GM18870 (cell line): ENCODE data around the gene TTC12.
A peak's percentile ranks its signal among the peaks of the same experiment; 100 is the strongest.

ENCODE experiments used
- ATAC-seq: cut with Tn5 transposase; IDR thresholded peaks from one replicate; pipeline ENCODE4 v1.9.1; 2021; ENCODE audit warnings: moderate library complexity; ENCODE audit not compliant: unreplicated experiment

Gene TTC12, protein sequence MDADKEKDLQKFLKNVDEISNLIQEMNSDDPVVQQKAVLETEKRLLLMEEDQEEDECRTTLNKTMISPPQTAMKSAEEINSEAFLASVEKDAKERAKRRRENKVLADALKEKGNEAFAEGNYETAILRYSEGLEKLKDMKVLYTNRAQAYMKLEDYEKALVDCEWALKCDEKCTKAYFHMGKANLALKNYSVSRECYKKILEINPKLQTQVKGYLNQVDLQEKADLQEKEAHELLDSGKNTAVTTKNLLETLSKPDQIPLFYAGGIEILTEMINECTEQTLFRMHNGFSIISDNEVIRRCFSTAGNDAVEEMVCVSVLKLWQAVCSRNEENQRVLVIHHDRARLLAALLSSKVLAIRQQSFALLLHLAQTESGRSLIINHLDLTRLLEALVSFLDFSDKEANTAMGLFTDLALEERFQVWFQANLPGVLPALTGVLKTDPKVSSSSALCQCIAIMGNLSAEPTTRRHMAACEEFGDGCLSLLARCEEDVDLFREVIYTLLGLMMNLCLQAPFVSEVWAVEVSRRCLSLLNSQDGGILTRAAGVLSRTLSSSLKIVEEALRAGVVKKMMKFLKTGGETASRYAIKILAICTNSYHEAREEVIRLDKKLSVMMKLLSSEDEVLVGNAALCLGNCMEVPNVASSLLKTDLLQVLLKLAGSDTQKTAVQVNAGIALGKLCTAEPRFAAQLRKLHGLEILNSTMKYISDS

DNA sequence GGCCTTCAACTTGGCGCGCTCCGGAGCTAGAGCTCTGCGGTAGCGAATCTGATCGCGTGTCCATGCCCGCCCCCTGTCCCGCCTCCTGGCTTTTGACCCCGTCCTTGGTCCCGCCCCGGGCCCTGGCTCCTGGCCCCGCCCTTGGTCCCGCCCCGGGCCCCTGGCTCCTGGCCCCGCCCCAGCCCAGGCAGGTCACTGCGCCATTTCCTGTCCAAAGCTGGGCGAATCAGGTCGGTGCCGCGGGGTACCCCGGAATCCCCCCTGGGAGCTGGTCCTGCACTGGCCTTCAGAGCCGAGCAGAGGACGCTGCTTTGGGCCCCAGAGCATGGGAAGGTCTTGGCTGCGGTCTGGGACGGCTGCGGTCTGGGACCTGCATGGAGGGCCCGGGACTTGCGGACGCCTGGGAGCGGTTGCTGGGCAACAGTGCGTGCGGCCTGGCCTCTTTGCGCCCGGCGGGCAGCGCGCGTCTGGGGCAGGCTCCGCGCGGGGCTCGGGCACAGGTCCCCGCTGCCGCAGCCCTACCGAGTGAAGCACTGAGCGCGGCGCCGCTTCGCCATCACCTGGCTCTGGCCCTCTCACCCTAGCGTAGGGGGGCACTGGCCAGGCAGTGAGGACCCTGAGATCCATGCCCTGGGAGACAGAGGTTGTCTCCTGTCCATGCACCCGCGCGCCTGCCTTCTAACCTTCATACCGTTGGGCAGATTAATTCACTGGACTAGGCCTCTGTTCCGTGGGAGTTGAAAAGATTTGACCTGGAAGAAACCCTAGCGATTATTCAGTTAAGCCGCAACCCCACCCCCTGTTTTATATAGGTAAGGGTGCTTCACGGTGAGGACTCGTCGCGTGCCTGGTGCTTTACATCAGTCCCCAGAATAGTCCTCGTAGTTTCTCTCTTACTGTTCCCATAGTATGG is at the start of gene TTC12:
TTC12 (plus strand) TSS at position 195 of the 913 bp plus-strand sequence. CDS start 1,675 bp downstream, outside the sequence.
- peak; percentile 84 for ATAC-seq

DNA sequence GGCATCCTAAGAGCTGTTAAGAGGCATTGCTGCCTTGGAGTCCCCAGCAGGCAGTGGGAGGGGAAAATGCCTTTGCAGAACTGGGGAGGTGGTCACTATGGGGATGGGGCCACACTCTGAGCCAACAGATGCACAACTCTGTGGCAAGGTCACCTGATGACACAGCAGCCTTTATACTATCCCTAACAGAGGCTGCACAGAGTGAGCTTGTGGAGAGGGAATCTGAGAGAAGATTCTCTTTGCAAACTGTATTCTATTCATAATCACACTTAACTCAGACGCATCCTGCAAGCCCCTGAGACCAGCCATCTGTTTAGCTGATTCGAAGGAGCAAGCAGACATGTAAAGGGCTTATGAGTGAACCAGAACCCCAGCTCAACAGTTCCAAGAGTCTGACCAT is 49.0 kb upstream of the TTC12 start:
- no peak for ATAC-seq

DNA sequence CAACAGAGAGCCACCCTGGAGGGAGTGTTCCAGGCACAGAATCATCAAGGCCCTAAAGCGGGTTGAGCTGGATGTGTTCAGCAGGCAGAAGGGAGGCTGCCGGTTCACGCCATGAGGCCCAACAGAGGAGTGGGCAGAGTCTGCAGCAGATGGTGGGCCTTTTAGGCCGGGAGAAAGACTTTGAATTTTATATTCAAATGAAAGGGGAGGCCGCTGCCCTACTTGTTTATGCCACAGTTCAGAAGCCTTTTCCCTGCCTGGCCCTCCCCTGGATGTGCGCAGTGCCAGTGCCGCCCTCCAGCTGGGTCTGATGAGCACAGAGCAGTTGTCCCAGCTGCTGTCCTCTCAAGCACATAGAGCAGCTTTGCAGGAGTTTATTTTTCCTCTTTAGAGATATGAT is 46.9 kb upstream of the TTC12 start:
- ATAC-seq: no peak

DNA sequence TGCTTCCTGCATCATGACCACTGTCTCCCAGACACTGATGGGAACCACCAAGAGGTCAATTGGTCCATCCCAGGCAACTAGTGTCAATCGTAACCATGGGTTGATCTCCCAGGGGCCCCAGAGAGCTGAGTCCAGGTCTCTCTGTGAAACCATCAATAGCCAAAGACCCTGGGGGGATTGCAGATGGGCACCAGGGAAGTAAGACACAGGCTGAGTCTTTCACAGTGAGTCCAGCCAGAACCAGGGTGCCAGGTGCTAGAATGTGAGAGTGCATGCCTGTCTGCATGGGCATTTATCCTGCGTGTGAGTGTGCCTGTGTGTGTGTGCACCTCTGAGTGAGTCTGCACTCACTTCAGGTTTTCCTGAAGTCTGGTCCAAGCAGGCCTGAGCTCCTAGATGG is 45.3 kb upstream of the TTC12 start:
- ATAC-seq: no peak

DNA sequence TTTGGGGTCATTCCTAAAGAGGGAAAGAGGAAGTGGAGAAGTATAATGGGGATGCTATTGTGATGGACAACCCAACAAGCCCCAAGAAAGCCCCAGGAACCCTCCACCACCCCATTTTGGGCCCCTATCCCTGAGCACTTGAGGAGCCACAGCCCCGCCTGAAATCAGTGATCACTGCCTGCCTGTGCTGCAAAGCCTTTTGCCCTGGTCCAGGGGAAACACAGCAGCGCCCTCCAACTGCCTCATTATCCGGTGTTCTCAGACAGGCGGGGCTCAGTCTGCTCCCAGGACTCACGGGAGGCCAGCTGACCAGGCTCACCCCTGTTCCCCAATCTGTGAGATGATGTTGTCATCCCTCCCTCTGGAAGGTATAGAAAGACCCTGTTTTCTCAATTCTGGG is 44.7 kb upstream of the TTC12 start:
- no peak for ATAC-seq

DNA sequence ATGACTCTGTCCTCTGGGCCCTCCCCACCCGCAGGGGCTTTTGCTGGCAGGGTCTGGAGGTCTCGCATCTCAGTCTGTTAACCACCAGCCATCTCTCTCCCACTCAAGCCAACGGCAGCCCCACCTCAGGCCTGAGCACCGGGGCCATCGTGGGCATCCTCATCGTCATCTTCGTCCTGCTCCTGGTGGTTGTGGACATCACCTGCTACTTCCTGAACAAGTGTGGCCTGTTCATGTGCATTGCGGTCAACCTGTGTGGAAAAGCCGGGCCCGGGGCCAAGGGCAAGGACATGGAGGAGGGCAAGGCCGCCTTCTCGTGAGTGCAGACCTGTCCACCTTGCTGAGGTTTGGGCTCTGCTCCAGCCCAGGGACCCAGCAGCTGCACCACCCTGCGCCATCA is 44.3 kb upstream of the TTC12 start:
- no peak for ATAC-seq

DNA sequence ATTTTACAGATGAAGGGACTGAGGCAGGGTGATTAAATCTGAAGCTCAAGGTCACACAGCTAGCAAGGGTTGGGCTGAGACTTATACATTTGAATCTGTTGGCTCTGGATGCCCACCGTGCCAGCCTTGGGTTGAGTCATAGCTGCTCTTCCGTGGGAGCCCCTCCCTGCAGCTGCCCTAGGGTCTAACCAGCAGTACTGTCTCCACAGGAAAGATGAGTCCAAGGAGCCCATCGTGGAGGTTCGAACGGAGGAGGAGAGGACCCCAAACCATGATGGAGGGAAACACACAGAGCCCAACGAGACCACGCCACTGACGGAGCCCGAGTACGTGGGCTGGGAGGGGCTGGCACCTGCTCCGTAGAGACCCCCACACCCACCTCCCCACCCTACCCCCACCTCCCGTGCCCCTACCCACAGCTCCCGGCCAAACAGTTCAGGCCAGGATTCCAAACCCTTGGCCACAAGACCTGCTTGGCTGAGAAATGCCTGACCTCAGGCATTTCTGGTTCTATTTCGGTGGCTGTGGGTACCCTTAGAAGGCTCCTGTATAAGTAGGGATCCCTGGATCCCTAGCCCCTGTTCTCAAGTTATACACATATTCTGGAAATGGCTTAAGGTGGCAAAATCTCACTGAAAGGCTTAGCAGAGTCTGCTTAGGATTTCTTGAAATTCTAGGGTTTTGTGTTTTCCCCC is 42.7 kb upstream of the TTC12 start:
- ATAC-seq: no peak

DNA sequence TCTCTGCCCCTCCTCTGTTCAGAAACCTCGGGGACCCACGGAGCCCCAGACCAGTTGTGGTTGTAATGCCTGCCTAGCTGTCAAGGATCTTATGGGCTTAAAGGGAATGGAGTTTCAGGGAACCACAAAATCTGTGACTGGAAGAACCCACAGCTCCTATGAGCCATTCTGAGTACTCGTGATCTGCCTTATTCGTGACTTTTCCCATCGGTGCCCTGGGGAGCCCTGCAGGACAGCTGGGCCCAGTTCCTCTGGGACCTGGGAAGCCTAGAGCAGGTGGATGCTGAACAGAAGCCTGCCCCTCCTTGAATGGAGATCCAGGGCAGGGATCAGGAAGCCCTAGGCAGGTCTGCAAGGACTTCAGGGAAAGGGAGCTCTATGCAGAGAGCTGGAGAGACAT is 42.1 kb upstream of the TTC12 start:
- no peak for ATAC-seq

DNA sequence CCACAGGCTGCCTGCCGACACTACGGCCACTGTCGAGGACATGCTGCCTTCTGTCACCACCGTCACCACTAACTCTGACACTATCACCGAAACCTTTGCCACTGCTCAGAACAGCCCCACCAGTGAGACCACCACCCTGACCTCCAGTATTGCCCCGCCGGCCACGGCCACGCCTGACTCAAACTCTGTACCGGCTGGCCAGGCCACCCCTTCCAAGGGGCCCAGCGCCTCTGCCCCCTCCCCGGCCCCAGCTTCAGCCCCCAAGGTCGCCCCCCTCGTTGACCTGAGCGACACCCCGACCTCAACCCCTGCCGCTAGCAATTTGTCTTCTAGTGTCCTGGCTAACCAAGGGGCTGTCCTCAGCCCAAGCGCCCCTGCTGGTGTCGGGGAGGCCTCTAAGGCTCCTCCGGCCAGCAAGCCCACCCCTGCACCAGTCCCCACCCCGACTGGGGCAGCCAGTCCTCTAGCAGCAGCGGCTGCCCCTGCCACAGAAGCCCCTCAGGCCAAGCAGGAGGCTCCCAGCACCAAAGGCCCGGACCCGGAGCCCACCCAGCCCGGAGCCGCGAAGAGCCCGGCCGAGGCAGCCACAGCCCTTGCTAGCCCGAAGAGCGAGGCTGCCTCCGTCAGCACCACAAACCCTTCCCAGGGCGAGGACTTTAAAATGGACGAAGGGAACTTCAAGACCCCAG is 41.3 kb upstream of the TTC12 start:
- no peak for ATAC-seq

DNA sequence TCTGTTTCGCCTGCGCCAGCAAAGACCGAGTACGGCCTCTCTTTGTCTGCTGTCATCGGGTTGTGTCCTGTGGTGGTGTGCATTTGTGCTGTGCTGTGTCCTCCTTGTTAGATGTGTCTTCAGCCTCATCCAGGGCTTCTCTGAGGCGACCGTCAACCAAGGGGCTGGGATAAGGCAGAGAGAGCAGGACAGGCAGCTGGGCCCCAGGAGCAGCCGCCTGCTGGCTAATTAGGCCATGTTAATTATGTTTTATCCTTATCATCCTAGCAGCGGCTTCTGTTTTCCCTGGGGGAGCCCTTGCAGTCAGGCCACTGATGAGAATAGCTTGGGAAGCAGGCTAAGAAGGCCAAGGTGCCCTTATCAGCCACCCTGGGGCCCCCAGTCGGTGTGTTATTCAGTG is 40.7 kb upstream of the TTC12 start:
- no peak for ATAC-seq

DNA sequence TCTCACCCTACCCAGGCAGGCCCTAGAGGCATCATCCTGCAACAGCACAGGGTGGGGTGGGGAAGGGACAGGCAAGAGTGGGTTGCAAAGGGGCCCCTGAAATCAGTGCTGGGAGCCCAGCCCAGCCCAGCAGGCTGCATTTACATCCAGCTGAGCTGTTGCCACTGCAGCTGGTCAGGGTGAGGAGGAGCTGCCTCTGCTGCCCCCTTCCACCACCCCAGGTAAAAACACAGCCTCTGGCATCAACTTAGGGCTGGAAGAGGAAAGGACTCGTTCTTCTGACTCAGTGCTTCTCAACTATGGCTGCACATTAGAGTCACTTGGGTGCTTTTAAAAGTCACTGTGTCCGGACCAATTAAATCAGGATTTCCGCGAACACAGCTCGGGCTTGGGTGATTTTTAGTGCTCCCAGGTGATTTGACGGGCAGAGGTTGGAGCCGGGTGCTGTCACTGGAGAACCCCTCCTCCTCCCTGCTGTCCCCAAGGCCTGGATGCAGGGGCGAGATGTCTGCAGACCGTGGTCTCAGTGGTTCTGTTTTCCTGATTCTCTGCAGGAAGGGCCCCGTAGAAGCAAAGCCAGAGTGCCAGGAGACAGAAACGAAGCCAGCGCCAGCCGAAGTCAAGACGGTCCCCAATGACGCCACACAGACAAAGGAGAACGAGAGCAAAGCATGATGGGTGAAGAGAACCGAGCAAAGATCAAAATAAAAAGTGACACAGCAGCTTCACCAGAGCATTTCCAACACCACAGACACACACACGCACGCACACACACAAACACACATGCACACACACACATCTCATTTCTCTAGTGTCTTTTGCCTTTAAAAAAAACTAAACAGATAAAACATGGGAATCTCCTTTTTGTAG is 39.4 kb upstream of the TTC12 start:
- ATAC-seq: no peak

DNA sequence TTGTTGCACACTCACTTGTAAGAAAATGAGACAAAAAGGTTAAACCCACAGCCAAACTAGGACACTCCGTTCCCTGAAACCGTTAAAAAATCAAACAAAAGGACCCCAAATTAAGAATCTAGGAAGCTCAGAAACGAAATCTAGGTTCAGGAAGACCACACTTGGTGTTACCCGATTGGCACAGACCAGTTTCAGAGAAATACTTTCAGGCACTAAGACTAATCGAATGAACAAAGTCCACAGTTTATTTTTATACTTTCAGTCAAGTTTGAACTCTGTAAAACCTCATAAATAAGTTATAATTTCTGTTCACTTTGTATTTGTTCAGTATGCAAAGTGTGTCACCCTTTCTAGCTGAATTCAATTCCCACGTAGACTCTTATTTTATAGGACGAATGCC is 38.8 kb upstream of the TTC12 start:
- ATAC-seq: no peak

DNA sequence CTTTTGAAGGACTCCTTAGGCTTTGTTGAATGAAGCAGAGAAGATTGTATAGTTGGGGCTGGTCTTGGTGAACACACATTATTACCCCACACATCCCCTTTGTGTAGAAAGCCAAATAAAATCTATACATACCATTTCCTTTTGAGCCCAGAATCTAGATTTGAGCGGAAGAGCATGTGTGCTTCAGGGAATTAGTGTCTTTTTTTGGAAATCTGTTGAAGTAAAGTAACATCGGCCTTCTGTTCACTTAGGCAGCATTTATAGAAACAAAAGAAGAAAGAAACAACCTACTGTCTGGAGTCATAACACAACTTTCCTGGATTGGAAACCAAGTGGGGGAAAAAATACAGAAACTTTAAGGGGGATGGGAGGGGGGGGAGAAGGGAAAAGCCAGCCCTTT is 37.9 kb upstream of the TTC12 start:
- ATAC-seq: no peak

DNA sequence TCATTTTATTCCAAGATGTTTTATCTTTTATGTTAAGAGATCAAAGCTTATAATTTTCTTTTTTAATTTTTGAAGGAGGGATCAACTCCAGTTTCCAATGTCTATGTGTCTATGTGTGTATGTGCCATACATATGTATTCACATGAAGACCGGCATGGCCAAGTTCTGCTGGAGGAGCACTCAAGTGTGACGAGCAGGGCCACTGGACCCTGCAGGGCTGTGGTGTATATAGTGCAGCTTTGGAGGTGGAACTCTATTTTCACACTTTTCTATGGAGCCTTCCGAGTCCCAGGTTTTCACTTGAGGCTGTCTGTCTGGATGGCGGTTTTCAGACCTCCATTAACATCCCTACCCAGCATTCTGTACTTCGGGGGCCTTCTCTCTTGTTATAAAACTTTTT is 36.5 kb upstream of the TTC12 start:
- no peak for ATAC-seq

DNA sequence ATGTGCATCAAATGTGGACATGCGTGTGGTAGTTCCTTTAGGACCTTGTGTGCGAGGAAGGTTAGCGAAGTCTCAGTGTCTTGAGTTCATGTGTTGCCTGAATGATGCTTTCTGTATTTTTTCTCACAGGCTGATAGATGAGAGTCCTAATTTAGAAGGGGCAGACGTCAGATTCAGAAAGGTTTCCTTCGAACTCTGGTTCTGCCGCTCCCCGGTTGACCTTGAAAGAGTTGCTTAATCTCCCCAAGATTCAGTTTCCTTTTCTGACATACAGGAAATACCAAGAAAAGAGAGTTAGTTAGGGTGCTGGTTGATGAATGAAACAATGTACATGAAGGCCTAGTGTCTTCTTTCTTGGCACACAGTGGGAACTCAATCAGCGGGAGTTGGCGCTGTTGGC is 35.9 kb upstream of the TTC12 start:
- ATAC-seq: no peak

DNA sequence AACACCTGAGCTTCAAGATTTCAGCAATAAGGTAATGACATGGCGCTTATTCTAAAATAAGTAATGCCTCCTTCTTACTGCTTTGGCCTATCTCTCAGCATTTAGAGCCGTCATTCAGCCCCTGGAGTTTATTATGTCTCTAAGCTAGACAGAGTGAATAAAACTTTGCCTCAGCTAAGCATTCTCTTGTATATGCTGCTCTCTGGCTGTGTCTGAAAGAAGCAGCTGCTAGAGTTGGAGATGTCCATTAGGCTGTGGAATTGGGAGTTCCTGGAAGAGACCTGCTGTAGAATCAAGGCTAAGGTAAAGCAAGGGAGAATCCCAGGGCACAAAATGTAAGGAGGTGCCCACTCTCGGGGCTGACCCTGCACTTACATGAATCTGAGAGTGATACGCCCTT is 35.5 kb upstream of the TTC12 start:
- no peak for ATAC-seq

DNA sequence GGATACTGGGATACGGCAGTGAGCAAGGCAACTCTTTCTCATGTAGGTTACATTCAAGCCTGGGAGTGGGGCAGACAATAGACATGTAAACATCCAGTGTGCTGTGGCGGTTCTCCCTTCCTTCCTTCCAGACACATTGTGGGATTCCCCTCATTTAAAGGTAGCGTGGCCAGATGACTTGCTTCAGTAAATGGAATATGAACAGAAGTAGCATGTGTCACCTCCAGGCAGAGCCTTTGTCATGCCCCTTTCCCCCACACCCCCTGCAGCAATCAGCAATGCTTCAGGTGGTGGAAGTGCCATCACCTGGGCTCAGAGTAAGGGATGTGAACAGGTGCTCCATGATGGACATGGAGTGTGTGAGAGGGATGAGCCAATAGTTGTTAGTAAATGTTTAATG is 34.8 kb upstream of the TTC12 start:
- ATAC-seq: no peak

DNA sequence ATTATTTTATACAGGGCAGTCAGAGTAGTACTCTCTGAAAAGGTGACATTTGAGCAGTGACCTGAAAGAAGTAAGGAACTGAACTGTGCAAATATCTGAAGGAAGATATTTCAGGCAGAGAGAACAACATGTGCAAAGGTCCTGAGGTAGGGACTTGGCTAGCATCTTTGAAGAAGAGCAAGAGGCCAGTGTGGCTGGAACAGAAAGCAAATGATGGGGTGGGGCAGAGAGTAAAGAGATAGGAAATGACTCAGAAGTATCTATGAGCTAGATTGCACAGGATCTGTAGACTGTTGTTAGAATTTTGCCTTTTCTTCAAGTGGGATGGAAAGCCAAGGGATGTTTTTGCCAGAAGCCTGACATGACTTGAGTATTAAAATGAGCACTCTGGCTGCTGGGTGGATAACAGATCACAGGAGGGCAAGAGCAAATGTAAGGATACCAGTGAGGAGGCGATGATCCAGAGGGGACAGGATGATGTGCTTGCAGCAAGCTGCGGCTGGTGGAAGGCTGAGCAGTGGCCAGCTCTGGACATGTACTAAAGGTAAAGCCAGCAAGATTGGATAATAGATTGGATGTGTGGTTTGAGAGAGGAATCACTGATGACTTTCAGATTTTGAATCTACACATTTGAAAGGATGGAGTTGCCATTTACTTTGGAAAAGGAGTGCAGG is 33.2 kb upstream of the TTC12 start:
- no peak for ATAC-seq

DNA sequence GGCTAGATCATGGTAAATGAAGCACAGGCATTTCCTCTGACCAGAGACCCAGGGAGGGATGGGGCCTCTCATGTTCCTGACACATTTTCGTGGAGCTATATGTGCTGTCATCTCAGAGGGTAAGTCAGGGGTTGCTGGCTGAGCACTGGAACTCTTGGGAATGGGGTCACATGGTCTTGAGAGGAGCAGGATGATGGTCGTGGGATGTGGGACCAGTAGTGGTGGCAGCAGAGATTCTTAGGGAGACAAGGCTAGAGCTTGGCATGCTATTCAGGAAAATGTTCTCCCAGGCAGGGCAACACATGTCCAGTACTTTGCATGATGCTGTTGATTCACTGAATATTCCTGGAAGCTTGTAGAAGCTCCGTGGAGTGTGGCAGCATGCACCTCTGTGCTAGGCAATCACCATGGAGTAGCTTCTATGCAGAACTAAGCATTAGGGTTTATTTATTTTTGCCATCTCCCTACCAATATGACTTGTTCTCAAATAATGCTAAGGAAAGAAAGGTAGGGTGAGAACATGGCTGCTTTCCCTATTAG is 31.4 kb upstream of the TTC12 start:
- no peak for ATAC-seq
